Astrocyte (in vitro differentiated cells and primary cell): ENCODE measurements around the gene TNRC6C. TPM values are rescaled to one million over a fixed set of nuclear protein-coding genes. Genes with fewer than 3 reads are reported as not detected.

Source experiments
- DNase-seq: peaks from one replicate; pipeline ENCODE4 v3.0.0-alpha.2; 2010; ENCODE audit warnings: low read depth
- FAIRE-seq: peaks from 2 replicates; lab custom pipeline; 2011; peaks lifted over from hg19 to GRCh38; lab: Jason Lieb, UNC
- H2AFZ ChIP-seq: 2 replicates; pipeline ENCODE4 v1.6.0; 2012; ENCODE audit warnings: low read depth, low read length, inconsistent platforms
- H3K27ac ChIP-seq: 2 replicates; pipeline ENCODE4 v1.5.1; 2011; ENCODE audit warnings: low read depth, low read length, inconsistent platforms
- H3K27me3 ChIP-seq: 2 replicates; pipeline ENCODE4 v1.6.0; 2011; ENCODE audit warnings: low read length, inconsistent platforms; ENCODE audit not compliant: insufficient read depth
- H3K36me3 ChIP-seq: 2 replicates; pipeline ENCODE4 v1.5.1; 2011; ENCODE audit warnings: low read length, inconsistent platforms; ENCODE audit not compliant: insufficient read depth
- H3K4me1 ChIP-seq: 2 replicates; pipeline ENCODE4 v1.5.1; 2011; ENCODE audit warnings: low read length, inconsistent platforms; ENCODE audit not compliant: insufficient read depth
- H3K4me2 ChIP-seq: 2 replicates; pipeline ENCODE4 v1.6.0; 2012; ENCODE audit warnings: low read length, inconsistent platforms
- H3K4me3 ChIP-seq: 2 replicates; pipeline ENCODE4 v1.5.1; 2011; ENCODE audit warnings: low read depth, mild to moderate bottlenecking, low read length, inconsistent platforms; ENCODE audit not compliant: insufficient read depth
- H3K79me2 ChIP-seq: 2 replicates; pipeline ENCODE4 v1.6.0; 2012; ENCODE audit warnings: mild to moderate bottlenecking, low read length, inconsistent platforms; ENCODE audit not compliant: insufficient read depth
- H3K9ac ChIP-seq: 2 replicates; pipeline ENCODE4 v1.6.0; 2012; ENCODE audit warnings: mild to moderate bottlenecking, low read length, inconsistent platforms
- H3K9me3 ChIP-seq: 2 replicates; pipeline ENCODE4 v1.5.1; 2012; ENCODE audit warnings: low read depth, mild to moderate bottlenecking, low read length, inconsistent platforms; ENCODE audit not compliant: insufficient read depth
- H4K20me1 ChIP-seq: 2 replicates; pipeline ENCODE4 v1.6.0; 2012; ENCODE audit warnings: low read length, inconsistent platforms; ENCODE audit not compliant: insufficient read depth
- H3K27ac Mint-ChIP-seq: one replicate; pipeline ENCODE4 v1.8.0; 2021; ENCODE audit warnings: mild to moderate bottlenecking, mixed read lengths; ENCODE audit not compliant: unreplicated experiment
- H3K27me3 Mint-ChIP-seq: one replicate; pipeline ENCODE4 v1.8.0; 2021; ENCODE audit warnings: low read depth, mixed read lengths; ENCODE audit not compliant: unreplicated experiment
- H3K36me3 Mint-ChIP-seq: one replicate; pipeline ENCODE4 v1.8.0; 2021; ENCODE audit warnings: low read depth, mixed read lengths; ENCODE audit not compliant: unreplicated experiment
- H3K4me1 Mint-ChIP-seq: one replicate; pipeline ENCODE4 v1.8.0; 2021; ENCODE audit warnings: low read depth, mixed read lengths; ENCODE audit not compliant: unreplicated experiment
- H3K4me3 Mint-ChIP-seq: one replicate; pipeline ENCODE4 v1.8.0; 2021; ENCODE audit warnings: mild to moderate bottlenecking, moderate library complexity, mixed read lengths; ENCODE audit not compliant: unreplicated experiment
- H3K9me3 Mint-ChIP-seq: one replicate; pipeline ENCODE4 v1.8.0; 2021; ENCODE audit warnings: mild to moderate bottlenecking, mixed read lengths; ENCODE audit not compliant: unreplicated experiment
- CTCF ChIP-seq: IDR thresholded peaks from 2 replicates; pipeline ENCODE4 v1.5.1; 2011; ENCODE audit warnings: low read depth, mild to moderate bottlenecking, inconsistent platforms, low read length, moderate library complexity; ENCODE audit not compliant: insufficient read depth
- EZH2 ChIP-seq: IDR thresholded peaks from 2 replicates; pipeline ENCODE4 v1.6.1; 2012; ENCODE audit warnings: mild to moderate bottlenecking, low read length, inconsistent platforms; ENCODE audit not compliant: insufficient read depth
- total RNA-seq: library from RNA; stranded (reverse); gene quantifications from 2 replicates; pipeline ENCODE4 v1.2.1, GENCODE V29; 2021

Gene TNRC6C
- total RNA-seq, 1 donor from 2014 or later: 7.3 TPM

DNA sequence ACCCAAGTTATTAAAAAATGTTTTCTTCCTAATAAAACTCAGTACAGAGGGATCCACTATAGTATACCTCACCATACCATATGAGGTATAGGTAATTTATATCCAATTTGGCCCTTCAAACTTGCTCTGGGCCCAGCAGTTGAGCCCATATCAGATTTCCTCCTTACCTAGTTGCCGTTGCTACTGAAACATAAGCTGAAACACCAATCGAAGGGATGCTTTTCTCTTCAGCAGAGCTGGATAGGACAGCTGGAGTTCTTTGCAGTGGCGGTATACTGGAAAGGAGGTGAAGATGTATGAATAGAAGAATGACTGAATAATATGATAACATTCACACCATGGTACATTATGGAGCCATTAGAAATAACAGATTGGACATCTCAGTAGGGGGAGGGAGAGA, 42.7 kb downstream of the TNRC6C start:
- H3K79me2 ChIP-seq: peaks cover 20% of the 10 kb centered on the region
- peaks cover 14% of the 10 kb centered on the region for H3K4me1 Mint-ChIP-seq
- H3K27ac Mint-ChIP-seq: peak overlapping the region; percentile 59
- no peaks in the 10 kb centered on the region for H3K27me3 ChIP-seq
- H3K4me3 Mint-ChIP-seq: no peak overlapping the region
- no peaks in the 10 kb centered on the region for H3K9me3 Mint-ChIP-seq
- H2AFZ ChIP-seq: no peak overlapping the region
- TF ChIP-seq CTCF: no peak
- TF ChIP-seq EZH2: no peak
- H3K27me3 Mint-ChIP-seq: no peaks in the 10 kb centered on the region
- peaks cover 18% of the 10 kb centered on the region for H3K4me1 ChIP-seq
- no peaks in the 10 kb centered on the region for H3K36me3 ChIP-seq
- FAIRE-seq: no peak
- no peak overlapping the region for H3K4me3 ChIP-seq
- no peaks in the 10 kb centered on the region for H4K20me1 ChIP-seq
- H3K9me3 ChIP-seq: no peaks in the 10 kb centered on the region
- H3K9ac ChIP-seq: no peak overlapping the region
- DNase-seq: no peak
- peak overlapping the region; percentile 68 for H3K4me2 ChIP-seq
- no peak overlapping the region for H3K27ac ChIP-seq
- no peaks in the 10 kb centered on the region for H3K36me3 Mint-ChIP-seq

GRCh38 chr17:78001612-78002011, 43.1 kb downstream of the TNRC6C start:
- no peaks in the 10 kb centered on the region for H3K27me3 ChIP-seq
- H3K9me3 ChIP-seq: no peaks in the 10 kb centered on the region
- no peaks in the 10 kb centered on the region for H3K27me3 Mint-ChIP-seq
- H3K27ac Mint-ChIP-seq: no peak overlapping the region
- H3K36me3 Mint-ChIP-seq: no peaks in the 10 kb centered on the region
- no peaks in the 10 kb centered on the region for H3K36me3 ChIP-seq
- no peak overlapping the region for H3K4me3 ChIP-seq
- H4K20me1 ChIP-seq: no peaks in the 10 kb centered on the region
- H3K27ac ChIP-seq: no peak overlapping the region
- peaks cover 18% of the 10 kb centered on the region for H3K4me1 ChIP-seq
- no peak for DNase-seq
- TF ChIP-seq CTCF: no peak
- no peak for TF ChIP-seq EZH2
- FAIRE-seq: no peak
- H2AFZ ChIP-seq: no peak overlapping the region
- H3K79me2 ChIP-seq: peaks cover 19% of the 10 kb centered on the region
- H3K9ac ChIP-seq: no peak overlapping the region
- H3K4me1 Mint-ChIP-seq: peaks cover 14% of the 10 kb centered on the region
- H3K9me3 Mint-ChIP-seq: no peaks in the 10 kb centered on the region
- no peak overlapping the region for H3K4me2 ChIP-seq
- no peak overlapping the region for H3K4me3 Mint-ChIP-seq

- Mint-ChIP-seq H3K27ac (no peak overlapping the region), H3K4me1 (peaks cover 14% of the 10 kb centered on the region), H3K36me3 (no peaks in the 10 kb centered on the region), H3K4me3 (no peak overlapping the region), H3K27me3 (no peaks in the 10 kb centered on the region), H3K9me3 (no peaks in the 10 kb centered on the region)
- Histone ChIP-seq H3K9me3 (no peaks in the 10 kb centered on the region), H3K4me1 (peaks cover 18% of the 10 kb centered on the region), H3K9ac (no peak overlapping the region), H2AFZ (no peak overlapping the region), H3K4me2 (no peak overlapping the region), H3K4me3 (no peak overlapping the region), H3K27ac (no peak overlapping the region), H3K79me2 (peaks cover 19% of the 10 kb centered on the region), H3K27me3 (no peaks in the 10 kb centered on the region), H4K20me1 (no peaks in the 10 kb centered on the region), H3K36me3 (no peaks in the 10 kb centered on the region)
- TF ChIP-seq EZH2 (no peak), CTCF (no peak)
- FAIRE-seq: no peak
- DNase-seq: no peak
Measured at GRCh38 chr17:78002166-78002565, 43.7 kb downstream of the TNRC6C start.
